ENCODE measurements around the gene HECTD1. TPM values are rescaled to one million over a fixed set of nuclear protein-coding genes. Genes with fewer than 3 reads are reported as not detected.

HECTD1 gene
- total and polyA plus RNA-seq, 10 of the 15 experiments (the other 5 are each of a cell fraction or from before 2014, with no cell fraction given) = 27.3 to 116 (median 57.7) TPM

DNA sequence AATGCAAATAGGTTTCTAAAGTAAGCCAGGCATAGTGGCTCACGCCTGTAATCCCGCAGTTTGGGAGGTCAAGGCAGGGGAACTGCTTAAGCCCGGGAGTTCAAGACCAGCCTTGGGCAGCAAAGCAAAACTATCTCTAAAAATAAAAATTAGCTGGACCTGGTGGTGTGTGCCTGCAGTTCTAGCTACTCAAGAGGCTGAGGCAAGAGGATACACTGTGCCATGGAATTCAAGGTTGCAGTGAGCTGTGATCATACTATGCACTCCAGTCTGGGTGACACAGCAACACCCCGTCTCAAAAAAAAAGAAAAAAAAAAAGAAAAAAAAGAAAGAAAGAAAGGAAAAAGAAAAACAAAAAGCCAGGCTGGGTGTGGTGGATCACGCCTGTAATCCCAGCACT is 46.3 kb downstream of the HECTD1 start:
- H4K20me1 ChIP-seq (ENCODE audit: control insufficient read depth, insufficient read depth) = no peaks in the 10 kb centered on the region
- TF ChIP-seq, protein P1, sequence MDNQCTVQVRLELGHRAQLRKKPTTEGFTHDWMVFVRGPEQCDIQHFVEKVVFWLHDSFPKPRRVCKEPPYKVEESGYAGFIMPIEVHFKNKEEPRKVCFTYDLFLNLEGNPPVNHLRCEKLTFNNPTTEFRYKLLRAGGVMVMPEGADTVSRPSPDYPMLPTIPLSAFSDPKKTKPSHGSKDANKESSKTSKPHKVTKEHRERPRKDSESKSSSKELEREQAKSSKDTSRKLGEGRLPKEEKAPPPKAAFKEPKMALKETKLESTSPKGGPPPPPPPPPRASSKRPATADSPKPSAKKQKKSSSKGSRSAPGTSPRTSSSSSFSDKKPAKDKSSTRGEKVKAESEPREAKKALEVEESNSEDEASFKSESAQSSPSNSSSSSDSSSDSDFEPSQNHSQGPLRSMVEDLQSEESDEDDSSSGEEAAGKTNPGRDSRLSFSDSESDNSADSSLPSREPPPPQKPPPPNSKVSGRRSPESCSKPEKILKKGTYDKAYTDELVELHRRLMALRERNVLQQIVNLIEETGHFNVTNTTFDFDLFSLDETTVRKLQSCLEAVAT (IDR thresholded peaks at IDR 0.05) = no peak
- TF ChIP-seq, protein P2, sequence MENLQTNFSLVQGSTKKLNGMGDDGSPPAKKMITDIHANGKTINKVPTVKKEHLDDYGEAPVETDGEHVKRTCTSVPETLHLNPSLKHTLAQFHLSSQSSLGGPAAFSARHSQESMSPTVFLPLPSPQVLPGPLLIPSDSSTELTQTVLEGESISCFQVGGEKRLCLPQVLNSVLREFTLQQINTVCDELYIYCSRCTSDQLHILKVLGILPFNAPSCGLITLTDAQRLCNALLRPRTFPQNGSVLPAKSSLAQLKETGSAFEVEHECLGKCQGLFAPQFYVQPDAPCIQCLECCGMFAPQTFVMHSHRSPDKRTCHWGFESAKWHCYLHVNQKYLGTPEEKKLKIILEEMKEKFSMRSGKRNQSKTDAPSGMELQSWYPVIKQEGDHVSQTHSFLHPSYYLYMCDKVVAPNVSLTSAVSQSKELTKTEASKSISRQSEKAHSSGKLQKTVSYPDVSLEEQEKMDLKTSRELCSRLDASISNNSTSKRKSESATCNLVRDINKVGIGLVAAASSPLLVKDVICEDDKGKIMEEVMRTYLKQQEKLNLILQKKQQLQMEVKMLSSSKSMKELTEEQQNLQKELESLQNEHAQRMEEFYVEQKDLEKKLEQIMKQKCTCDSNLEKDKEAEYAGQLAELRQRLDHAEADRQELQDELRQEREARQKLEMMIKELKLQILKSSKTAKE (IDR thresholded peaks at IDR 0.05; ENCODE audit: low read depth, poor library complexity, severe bottlenecking) = no peak
- TF ChIP-seq ZSCAN29 (IDR thresholded peaks at IDR 0.05) (no peak), CREM (IDR thresholded peaks at IDR 0.05; ENCODE audit: low read depth) (no peak), BRCA1 (IDR thresholded peaks at IDR 0.05; ENCODE audit: low read depth, low read length) (no peak), STAT1 (conservative IDR thresholded peaks at IDR 0.05) (no peak), NR2C2 (IDR thresholded peaks at IDR 0.05; ENCODE audit: borderline replicate concordance, control insufficient read depth, insufficient read length, low read depth) (no peak), BCL11A (IDR thresholded peaks at IDR 0.05; ENCODE audit: low read depth, low read length) (no peak), SMAD1 (IDR thresholded peaks at IDR 0.05; ENCODE audit: low read depth, partially characterized antibody) (no peak), HDAC6 (IDR thresholded peaks at IDR 0.05; ENCODE audit: unreplicated experiment) (no peak), ZBED1 (IDR thresholded peaks at IDR 0.05; ENCODE audit: borderline replicate concordance) (no peak), HDGF (IDR thresholded peaks at IDR 0.05) (no peak)
- TF ChIP-seq, protein P3, sequence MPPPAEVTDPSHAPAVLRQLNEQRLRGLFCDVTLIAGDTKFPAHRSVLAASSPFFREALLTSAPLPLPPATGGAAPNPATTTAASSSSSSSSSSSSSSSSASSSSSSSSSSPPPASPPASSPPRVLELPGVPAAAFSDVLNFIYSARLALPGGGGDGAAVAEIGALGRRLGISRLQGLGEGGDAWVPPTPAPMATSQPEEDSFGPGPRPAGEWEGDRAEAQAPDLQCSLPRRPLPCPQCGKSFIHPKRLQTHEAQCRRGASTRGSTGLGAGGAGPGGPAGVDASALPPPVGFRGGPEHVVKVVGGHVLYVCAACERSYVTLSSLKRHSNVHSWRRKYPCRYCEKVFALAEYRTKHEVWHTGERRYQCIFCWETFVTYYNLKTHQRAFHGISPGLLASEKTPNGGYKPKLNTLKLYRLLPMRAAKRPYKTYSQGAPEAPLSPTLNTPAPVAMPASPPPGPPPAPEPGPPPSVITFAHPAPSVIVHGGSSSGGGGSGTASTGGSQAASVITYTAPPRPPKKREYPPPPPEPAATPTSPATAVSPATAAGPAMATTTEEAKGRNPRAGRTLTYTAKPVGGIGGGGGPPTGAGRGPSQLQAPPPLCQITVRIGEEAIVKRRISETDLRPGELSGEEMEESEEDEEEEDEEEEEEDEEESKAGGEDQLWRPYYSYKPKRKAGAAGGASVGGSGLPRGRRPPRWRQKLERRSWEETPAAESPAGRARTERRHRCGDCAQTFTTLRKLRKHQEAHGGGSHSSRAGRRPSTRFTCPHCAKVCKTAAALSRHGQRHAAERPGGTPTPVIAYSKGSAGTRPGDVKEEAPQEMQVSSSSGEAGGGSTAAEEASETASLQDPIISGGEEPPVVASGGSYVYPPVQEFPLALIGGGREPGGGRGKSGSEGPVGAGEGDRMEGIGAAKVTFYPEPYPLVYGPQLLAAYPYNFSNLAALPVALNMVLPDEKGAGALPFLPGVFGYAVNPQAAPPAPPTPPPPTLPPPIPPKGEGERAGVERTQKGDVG (CRISPR knock-in tag; IDR thresholded peaks at IDR 0.05) = no peak
- TF ChIP-seq, protein P4, sequence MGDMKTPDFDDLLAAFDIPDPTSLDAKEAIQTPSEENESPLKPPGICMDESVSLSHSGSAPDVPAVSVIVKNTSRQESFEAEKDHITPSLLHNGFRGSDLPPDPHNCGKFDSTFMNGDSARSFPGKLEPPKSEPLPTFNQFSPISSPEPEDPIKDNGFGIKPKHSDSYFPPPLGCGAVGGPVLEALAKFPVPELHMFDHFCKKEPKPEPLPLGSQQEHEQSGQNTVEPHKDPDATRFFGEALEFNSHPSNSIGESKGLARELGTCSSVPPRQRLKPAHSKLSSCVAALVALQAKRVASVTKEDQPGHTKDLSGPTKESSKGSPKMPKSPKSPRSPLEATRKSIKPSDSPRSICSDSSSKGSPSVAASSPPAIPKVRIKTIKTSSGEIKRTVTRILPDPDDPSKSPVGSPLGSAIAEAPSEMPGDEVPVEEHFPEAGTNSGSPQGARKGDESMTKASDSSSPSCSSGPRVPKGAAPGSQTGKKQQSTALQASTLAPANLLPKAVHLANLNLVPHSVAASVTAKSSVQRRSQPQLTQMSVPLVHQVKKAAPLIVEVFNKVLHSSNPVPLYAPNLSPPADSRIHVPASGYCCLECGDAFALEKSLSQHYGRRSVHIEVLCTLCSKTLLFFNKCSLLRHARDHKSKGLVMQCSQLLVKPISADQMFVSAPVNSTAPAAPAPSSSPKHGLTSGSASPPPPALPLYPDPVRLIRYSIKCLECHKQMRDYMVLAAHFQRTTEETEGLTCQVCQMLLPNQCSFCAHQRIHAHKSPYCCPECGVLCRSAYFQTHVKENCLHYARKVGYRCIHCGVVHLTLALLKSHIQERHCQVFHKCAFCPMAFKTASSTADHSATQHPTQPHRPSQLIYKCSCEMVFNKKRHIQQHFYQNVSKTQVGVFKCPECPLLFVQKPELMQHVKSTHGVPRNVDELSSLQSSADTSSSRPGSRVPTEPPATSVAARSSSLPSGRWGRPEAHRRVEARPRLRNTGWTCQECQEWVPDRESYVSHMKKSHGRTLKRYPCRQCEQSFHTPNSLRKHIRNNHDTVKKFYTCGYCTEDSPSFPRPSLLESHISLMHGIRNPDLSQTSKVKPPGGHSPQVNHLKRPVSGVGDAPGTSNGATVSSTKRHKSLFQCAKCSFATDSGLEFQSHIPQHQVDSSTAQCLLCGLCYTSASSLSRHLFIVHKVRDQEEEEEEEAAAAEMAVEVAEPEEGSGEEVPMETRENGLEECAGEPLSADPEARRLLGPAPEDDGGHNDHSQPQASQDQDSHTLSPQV (IDR thresholded peaks at IDR 0.05) = no peak
- BruUV-seq (replicated peaks) = no TSS peak
- ChIA-PET POLR2A (no interaction called here), RAD21 (ENCODE audit: unreplicated experiment) (interaction anchor here (0.5 kb wide), 1 partner anchor 10 kb away, joined by 3 read pairs; no protein-coding TSS in a partner anchor), CTCF (no interaction called here), SMC1A (ENCODE audit: uncharacterized antibody, unreplicated experiment) (no interaction called here)
- DNase-seq (ENCODE audit: low read depth, low spot score) = no peak
- WGBS (ENCODE audit: insufficient coverage, insufficient replicate concordance, low lambda C conversion rate, missing lambda C conversion rate) = 84% methylated on average over 5 of the region's 5 CpGs
- H3K27ac ChIP-seq (ENCODE audit: control insufficient read depth, insufficient read depth) = no peak overlapping the region
- H3K36me3 ChIP-seq (ENCODE audit: control insufficient read depth in 2 of 2, insufficient read depth in 2 of 2, low read length in 1 of 2) = peaks cover 3 to 4% of the 10 kb centered on the region in 2 experiments; a peak in 3 of 4 replicates
- H3K4me2 ChIP-seq (ENCODE audit: control insufficient read depth, insufficient read depth) = no peak overlapping the region
- H3K9ac ChIP-seq (ENCODE audit: control insufficient read depth, insufficient read depth, low read length) = no peak overlapping the region
- in situ Hi-C loops (cut with MboI) (no loop called here), intact Hi-C loops (cut with micrococcal nuclease; ENCODE audit: unreplicated experiment) (loop anchor here (10.0 kb wide), 1 partner anchor 194 kb away; no protein-coding TSS in a partner anchor)
- H3K4me3 ChIP-seq = no peak overlapping the region
- no peaks in the 10 kb centered on the region for H3K9me3 ChIP-seq (replicated peaks; ENCODE audit: control insufficient read depth, insufficient read depth, low read length)
- no peaks in the 10 kb centered on the region for H3K27me3 ChIP-seq (replicated peaks in 1 of 2; ENCODE audit: control insufficient read depth in 2 of 2, insufficient read depth in 2 of 2, low read length in 1 of 2)
- FAIRE-seq = no peak
- no peak for ATAC-seq
- H3K79me2 ChIP-seq (ENCODE audit: control insufficient read depth, insufficient read depth, low read length) = no peaks in the 10 kb centered on the region
- no peak overlapping the region for H2AFZ ChIP-seq (ENCODE audit: control insufficient read depth, low read depth, low read length)
- no peaks in the 10 kb centered on the region for H3K4me1 ChIP-seq (ENCODE audit: control insufficient read depth, insufficient read depth, low read length)
